Breast epithelium (tissue), 4 donors: ENCODE measurements around the gene FGF11. TPM values are rescaled to one million over a fixed set of nuclear protein-coding genes. Genes with fewer than 3 reads are reported as not detected.
A peak's percentile ranks its signal among the peaks of the same experiment; 100 is the strongest.

Experiments
- DNase-seq, 2 donors: peaks; one replicate each; pipeline ENCODE4 v3.0.0-alpha.2; 2019; ENCODE audit warnings: low spot score in 2 of 2
- H3K27ac ChIP-seq, 2 donors: fragments of 200-600 bp; sonication (generic) in 1 of 2; one replicate each; pipeline ENCODE4 v1.5.1; 2016 to 2019; ENCODE audit warnings: mild to moderate bottlenecking in 1 of 2
- H3K27me3 ChIP-seq, 2 donors: fragments of 200-600 bp; sonication (generic) in 1 of 2; one replicate each; pipeline versions ENCODE4 v1.5.1 to v1.6.0; 2017 to 2019; ENCODE audit warnings: control low read depth in 1 of 2, mild to moderate bottlenecking in 1 of 2
- H3K36me3 ChIP-seq: fragments of 200-600 bp; one replicate; pipeline ENCODE4 v1.5.1; 2019
- H3K4me1 ChIP-seq, 2 donors: fragments of 200-600 bp; sonication (generic); one replicate each; pipeline ENCODE4 v1.5.1; 2016 to 2019; ENCODE audit warnings: control low read depth in 1 of 2
- H3K4me3 ChIP-seq, 3 donors: fragments of 200-600 bp; sonication (generic); 1 replicate in 2 of 3; 2 replicates in 1 of 3; pipeline ENCODE4 v1.5.1; 2016 to 2019; ENCODE audit warnings: mild to moderate bottlenecking in 3 of 3, moderate library complexity in 2 of 3
- H3K9me3 ChIP-seq, 2 donors: fragments of 200-600 bp; sonication (generic) in 1 of 2; one replicate each; pipeline ENCODE4 v1.5.1; 2016 to 2019; ENCODE audit warnings: control low read depth in 1 of 2
- CTCF ChIP-seq, 3 donors: fragments of 450-650 bp; IDR thresholded peaks; one replicate each; pipeline ENCODE4 v1.5.1; 2016 to 2017; ENCODE audit warnings: antibody characterized with exemption in 3 of 3, mild to moderate bottlenecking in 3 of 3, moderate library complexity in 3 of 3
- POLR2A ChIP-seq: fragments of 450-650 bp; IDR thresholded peaks from one replicate; pipeline ENCODE4 v1.6.1; 2016; ENCODE audit warnings: antibody characterized with exemption, mild to moderate bottlenecking, moderate library complexity
- POLR2AphosphoS5 ChIP-seq, 3 donors: sonication (generic); formaldehyde crosslinking; IDR thresholded peaks; one replicate each; pipeline ENCODE4 v1.6.1; 2017; ENCODE audit warnings: antibody characterized with exemption in 3 of 3
- intact Hi-C: fragments of 100-400 bp; cut with DNase I; formaldehyde crosslinking; loops from one replicate; pipeline ENCODE4 v1.15.1; 2023; ENCODE audit warnings: low total_unique reads
- total RNA-seq, 3 donors: library from RNA; depleted of rRNA; stranded (reverse); fragments of >200 nt; gene quantifications; one replicate each; pipeline ENCODE4 v1.1.0, GENCODE V29; 2016

The FGF11 gene
- total RNA-seq, 3 donors from 2014 or later, result 2.1 to 2.9 (median 2.9) TPM

- H3K27me3 ChIP-seq, result no peaks in the 10 kb centered on the region
- peak overlapping the region; percentile 13 to 83 for H3K27ac ChIP-seq
- H3K9me3 ChIP-seq, result no peaks in the 10 kb centered on the region
- no peaks in the 10 kb centered on the region for H3K4me1 ChIP-seq
- DNase-seq, result no peak
- H3K4me3 ChIP-seq, result no peak overlapping the region
- no peaks in the 10 kb centered on the region for H3K36me3 ChIP-seq
- TF ChIP-seq POLR2AphosphoS5 (IDR thresholded peaks at IDR 0.05), result no peak
- TF ChIP-seq CTCF (IDR thresholded peaks at IDR 0.05), result no peak
- TF ChIP-seq POLR2A, result no peak
- intact Hi-C loops, result no loop called here
Measured at GRCh38 chr17:7413346-7413985, 25.8 kb upstream of the FGF11 start.

GRCh38 chr17:7414837-7415236 is 24.5 kb upstream of the FGF11 start:
- no peak overlapping the region for H3K27ac ChIP-seq
- intact Hi-C loops, result no loop called here
- no peak overlapping the region for H3K4me3 ChIP-seq
- H3K27me3 ChIP-seq, result no peaks in the 10 kb centered on the region
- no peaks in the 10 kb centered on the region for H3K4me1 ChIP-seq
- H3K9me3 ChIP-seq, result no peaks in the 10 kb centered on the region
- H3K36me3 ChIP-seq, result no peaks in the 10 kb centered on the region
- DNase-seq, result no peak
- TF ChIP-seq POLR2A (no peak), POLR2AphosphoS5 (IDR thresholded peaks at IDR 0.05) (no peak), CTCF (IDR thresholded peaks at IDR 0.05) (no peak)

GRCh38 chr17:7415784-7416183 is 23.5 kb upstream of the FGF11 start:
- Histone ChIP-seq H3K4me1 (no peaks in the 10 kb centered on the region), H3K9me3 (no peaks in the 10 kb centered on the region), H3K27ac (no peak overlapping the region), H3K36me3 (no peaks in the 10 kb centered on the region), H3K4me3 (no peak overlapping the region), H3K27me3 (no peaks in the 10 kb centered on the region)
- DNase-seq, result no peak
- intact Hi-C loops, result no loop called here
- TF ChIP-seq POLR2AphosphoS5 (IDR thresholded peaks at IDR 0.05) (no peak), POLR2A (no peak), CTCF (IDR thresholded peaks at IDR 0.05) (no peak)

- Histone ChIP-seq H3K27me3 (no peaks in the 10 kb centered on the region), H3K27ac (no peak overlapping the region), H3K4me3 (no peak overlapping the region), H3K4me1 (no peaks in the 10 kb centered on the region), H3K9me3 (no peaks in the 10 kb centered on the region), H3K36me3 (no peaks in the 10 kb centered on the region)
- intact Hi-C loops, result no loop called here
- DNase-seq, result no peak
- no peak for TF ChIP-seq POLR2A
- TF ChIP-seq POLR2AphosphoS5 (IDR thresholded peaks at IDR 0.05), result no peak
- TF ChIP-seq CTCF (IDR thresholded peaks at IDR 0.05), result no peak
Measured at GRCh38 chr17:7416323-7416722, 23.0 kb upstream of the FGF11 start.

- TF ChIP-seq POLR2A (no peak), CTCF (IDR thresholded peaks at IDR 0.05) (no peak), POLR2AphosphoS5 (IDR thresholded peaks at IDR 0.05) (no peak)
- Histone ChIP-seq H3K27me3 (no peaks in the 10 kb centered on the region), H3K9me3 (no peaks in the 10 kb centered on the region), H3K4me3 (no peak overlapping the region), H3K4me1 (no peaks in the 10 kb centered on the region), H3K36me3 (no peaks in the 10 kb centered on the region), H3K27ac (no peak overlapping the region)
- no peak for DNase-seq
- intact Hi-C loops, result no loop called here
Measured at GRCh38 chr17:7417056-7417655, 22.2 kb upstream of the FGF11 start.
